GM21786 (cell line): ENCODE results near the gene SH2D4B.

ENCODE experiments used
- ATAC-seq: cut with Tn5 transposase; IDR thresholded peaks from one replicate; pipeline ENCODE4 v1.9.1; 2021; ENCODE audit not compliant: unreplicated experiment

The SH2D4B gene

DNA sequence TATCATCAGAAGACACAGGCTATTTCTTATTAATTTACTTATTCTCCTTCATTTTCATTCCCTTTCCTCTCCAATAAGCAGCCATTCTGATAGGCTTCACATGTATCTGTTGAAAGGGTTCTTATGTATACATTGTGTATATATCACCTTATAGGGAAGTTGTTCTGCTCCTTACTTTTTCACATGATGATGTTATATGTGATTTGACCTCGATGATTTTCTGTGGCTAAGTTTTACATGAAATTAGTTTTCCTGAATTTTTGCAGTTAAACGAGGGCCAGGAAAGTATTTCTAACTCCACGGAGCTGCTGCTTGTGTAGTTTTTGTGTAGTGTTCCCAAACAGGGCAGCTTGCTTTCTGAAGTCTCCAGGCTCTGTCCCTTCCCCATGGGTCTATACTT is 84.5 kb downstream of the SH2D4B start:
- ATAC-seq: no peak

DNA sequence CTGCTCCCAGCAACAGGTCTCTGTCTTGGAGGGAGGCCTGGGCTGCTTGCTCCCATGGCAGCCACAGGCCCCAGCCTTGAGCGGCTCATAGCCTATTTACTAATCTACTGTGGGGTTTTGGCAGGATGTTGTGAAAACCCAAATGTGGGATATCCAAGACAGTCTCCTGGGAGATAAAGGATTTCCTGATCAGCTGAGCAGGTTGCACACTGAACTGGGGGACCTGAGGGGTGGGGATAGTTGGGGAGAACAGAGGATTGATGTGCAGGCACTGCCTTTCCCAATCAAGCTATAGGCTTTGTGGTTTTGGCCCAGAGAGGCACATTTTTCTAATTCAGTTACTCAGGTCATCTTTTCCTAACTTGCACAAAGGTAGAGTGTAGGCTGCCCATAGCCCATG is 92.6 kb downstream of the SH2D4B start:
- no peak for ATAC-seq

DNA sequence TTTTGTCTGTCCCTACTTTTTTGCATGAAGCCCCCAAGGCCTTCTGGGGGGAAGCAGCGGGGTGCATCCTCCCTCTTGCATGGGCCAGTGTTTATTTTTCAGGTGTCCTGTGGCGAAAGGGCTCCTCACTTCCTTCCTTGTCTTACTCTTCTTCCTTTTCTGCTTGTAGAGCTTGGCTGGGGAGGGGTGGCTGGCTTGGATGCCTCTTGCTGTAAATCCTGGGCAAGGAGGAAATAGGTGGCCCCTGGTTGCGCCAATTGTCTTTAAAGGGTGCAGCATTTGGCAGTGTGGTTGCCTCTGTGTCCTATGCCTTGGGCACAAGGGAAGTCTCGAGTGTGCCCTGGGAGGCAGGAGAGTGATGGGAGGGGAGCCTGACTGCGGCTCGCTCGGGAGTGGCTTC is 95.0 kb downstream of the SH2D4B start:
- no peak for ATAC-seq

DNA sequence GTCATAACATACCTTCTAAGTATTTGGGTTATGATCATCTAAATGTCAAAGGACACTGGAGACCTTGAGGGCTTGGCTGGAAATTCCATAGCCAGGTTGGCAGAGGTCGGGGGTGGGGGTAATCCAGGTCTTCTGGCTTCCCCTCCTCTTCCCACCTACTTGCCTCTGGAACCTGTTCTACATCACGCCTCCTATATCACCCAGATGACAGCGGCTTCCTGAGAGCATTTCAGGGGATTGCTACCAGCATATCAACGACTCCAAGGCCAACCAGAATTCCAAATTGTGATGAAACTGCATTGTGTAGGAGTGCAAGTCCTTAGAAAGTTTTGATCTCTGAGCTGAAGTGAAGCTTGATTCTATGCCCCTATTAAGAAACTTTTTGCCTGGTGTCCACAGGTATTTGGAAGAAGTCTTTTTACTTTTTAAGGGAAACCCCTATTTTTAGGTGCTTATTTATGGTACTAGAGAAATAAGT is 95.7 kb downstream of the SH2D4B start:
- ATAC-seq: no peak

DNA sequence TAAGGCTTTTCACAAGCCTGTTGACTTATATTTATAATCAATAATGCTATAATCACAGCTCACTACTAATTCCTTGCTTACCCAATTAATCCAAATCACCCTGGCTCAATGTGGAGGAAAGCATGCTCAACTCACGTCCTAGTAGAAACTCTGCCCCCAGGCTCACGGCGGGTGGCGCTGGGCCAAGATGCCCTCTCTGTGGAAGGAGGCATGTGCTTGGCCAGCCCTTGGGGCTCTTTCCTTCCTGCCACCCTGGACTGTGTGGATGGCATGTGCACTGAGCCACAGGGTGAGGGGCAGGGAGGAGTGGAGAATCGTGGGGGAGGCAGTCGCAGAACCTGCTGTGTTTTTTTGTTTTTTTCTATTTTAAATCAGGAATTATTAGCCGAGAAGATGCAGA is 96.2 kb downstream of the SH2D4B start:
- ATAC-seq: no peak

DNA sequence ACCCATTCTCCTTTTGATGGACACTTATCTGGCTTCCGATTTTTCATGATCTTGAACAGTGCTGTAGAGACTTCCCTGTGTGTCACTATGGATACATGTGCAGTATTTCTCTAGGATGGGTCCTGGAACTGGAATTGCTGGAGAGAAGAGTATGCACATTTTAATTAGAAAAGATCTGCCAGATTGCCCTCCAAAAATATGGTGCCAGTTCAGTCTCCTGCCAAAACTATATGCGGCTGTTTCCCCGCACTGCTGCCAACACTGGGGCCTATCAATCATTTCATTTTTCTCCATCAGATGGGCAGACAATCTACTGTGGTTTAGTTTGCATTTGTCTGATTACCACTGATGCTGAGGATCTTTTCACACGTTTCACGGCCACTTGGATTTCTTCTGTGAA is 105.0 kb downstream of the SH2D4B start:
- ATAC-seq: no peak

DNA sequence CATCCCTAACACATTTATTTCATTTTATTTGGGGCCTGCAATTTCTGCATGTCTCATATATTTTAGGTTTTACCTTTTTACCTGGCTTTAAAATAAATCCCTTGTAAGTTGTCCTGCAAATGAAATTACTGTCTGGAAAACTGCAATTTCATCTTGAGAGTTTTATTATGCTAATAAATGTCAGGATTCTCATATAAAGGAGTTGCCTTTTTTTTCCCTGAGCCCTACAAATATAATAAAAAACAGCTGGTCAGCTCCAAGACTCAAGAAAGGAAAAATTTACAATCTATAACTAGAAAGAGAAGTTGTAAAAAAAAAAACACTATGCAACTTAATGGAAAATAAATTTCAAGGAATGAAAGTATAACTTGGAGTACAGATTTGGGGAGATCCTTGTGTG is 108.7 kb downstream of the SH2D4B start:
- no peak for ATAC-seq

DNA sequence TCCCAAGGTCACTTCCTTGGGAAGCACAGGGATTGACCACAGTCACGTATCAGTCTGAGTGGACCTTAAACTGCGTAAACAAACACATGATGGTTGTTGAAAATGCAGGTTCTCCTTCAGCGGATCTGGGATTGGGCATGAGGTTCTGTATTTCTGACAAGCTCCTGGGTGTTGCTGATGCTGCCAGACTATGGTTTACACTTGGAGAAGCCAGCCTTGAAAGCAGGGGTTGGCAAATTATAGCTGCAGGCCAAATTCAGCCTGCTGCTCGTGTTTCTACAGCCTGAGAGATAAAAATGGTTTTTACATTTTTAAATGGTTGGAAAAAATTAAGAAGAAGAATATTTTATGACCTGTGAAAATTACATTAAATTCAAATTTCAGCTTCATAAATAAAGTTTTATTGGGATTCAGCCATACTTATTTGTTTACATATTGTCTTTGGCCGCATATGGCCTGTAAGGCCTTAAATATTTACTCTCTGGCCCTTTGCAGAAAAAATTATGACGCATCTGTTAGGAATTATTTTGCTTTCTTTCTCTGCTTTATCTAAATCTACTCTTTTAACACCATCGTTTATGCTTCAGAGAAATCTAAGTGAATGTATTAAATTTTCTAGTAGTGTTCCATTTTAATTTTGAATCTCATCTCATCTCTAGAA is 109.6 kb downstream of the SH2D4B start:
- no peak for ATAC-seq

DNA sequence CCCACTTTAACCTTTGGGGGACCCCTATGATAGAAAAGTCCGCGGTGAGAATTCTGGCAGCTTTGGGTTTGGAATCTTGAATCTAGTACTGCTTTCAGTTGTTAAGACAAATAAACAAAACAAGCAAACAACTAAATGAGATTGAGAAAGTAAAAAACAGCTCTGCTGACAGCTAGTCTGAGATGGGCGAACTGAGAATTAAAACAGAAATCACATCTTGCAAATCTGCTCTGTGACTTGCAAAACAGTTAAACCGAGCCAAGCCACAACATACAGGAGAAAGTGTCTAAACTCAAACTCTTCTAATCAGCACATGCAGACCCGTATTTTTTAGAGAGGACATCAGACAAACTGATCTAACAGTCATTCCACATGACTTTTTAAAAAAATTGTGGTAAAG is 110.4 kb downstream of the SH2D4B start:
- no peak for ATAC-seq

DNA sequence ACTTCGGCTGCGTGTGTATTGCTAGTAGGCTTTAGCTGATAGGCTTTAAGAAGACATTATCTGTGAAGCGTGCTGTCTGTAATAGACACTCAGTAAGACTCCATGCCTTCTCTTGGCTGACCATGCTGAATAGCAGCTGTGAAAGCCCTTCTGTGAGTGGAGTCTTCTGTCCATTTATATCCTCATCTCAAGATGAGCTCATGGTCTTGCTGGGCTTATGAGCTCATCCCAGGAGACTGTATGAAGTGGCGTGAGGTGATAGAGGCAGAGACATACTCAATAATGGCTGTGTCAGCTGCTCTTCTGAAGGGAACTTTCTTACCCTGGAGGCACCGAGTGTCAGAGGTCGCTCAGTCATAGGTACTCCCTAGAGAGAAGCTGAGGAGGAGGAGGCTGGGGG is 111.5 kb downstream of the SH2D4B start:
- ATAC-seq: no peak

DNA sequence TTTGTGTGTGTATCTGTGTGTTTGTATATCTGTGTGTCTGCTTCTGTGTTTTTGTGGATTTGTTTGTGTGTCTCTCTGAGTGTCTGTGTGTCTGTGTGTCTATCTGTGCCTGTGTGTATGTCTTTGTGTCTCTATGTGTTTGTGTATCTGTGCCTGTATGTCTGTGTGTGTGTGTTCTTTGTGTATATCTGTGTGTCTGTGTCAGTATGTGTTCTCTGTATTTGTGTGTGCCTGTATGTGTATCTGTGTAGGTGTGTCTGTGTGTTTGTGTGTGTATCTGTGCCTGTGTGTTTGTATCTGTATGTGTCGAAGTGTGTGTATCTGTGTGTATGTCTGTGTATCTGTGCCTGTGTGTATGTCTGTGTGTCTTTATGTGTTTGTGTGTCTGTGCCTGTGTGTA is 118.2 kb downstream of the SH2D4B start:
- ATAC-seq: no peak

DNA sequence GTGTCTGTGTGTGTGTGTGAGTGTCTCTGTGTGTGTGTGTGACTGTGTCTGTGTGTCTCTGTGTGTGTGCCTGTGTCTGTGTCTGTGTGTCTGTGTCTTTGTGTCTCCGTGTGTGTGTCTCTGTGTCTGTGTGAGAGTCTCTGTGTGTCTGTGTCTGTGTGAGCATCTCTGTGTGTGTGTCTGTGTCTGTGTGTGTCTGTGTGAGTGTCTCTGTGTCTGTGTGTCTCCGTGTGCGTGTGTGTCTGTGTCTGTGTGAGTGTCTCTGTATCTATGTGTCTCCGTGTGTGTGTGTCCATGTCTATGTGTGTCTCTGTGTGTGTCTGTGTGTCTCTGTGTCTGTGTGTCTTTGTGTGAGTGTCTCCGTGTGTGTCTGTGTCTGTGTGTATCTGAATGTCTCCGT is 120.4 kb downstream of the SH2D4B start:
- no peak for ATAC-seq

DNA sequence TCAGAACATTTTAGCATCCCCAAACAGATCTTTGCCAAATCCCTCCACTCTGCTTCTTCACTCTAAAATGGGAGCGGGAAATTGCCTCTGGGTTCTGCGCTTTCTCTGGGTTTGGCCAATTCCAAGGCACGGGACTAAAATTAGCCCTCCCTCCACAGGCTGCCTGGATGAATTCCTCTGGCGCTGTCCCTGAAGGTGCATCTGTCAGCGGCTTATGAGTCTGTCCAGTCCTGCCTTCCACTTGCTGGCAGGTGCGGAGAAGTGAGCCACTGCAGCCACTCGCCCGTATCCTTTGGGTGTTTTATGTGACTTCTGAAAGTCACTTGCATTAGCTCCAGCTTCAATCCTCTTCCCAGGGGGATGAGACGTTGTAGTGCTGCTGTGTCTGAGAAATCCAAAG is 121.6 kb downstream of the SH2D4B start:
- no peak for ATAC-seq

DNA sequence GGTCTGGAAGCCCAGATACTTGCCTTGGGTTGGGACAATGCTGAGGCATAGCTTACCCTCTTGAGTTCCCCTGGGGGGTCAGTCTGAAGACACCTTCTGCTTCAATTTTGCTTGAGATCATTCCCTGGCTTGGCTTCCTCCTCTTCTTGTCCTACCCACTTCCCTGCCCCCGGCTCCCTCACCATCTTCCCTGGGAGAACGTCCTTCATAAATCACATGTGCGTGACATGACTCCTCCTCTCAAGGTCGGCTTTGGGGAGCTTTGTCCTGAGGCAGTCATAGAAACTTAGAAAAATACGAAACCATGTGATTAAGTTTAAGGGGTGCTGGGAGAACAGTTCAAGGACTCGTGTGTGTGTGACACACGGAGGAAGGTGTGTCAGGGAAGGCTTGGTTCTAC is 122.6 kb downstream of the SH2D4B start:
- ATAC-seq: no peak

DNA sequence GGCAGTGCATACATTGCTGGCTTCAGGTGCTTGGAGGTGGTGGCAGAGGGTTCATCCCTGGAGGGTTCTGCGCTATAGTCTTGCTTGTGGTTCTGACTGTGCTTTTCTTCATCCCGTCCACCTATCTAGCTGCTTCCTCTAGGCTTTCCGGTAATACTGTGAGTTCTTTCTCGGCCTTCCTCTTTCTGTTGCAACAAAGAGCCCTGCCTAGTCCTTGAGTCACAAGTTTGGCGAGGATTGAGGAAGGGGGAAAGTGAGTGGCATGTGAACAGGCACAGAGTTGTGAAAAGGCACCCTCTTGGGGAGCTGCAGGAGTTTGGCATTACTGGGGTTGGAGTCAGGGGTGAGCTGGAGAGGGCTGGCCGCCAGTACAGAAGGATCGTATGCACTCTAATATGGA is 123.0 kb downstream of the SH2D4B start:
- ATAC-seq: no peak

DNA sequence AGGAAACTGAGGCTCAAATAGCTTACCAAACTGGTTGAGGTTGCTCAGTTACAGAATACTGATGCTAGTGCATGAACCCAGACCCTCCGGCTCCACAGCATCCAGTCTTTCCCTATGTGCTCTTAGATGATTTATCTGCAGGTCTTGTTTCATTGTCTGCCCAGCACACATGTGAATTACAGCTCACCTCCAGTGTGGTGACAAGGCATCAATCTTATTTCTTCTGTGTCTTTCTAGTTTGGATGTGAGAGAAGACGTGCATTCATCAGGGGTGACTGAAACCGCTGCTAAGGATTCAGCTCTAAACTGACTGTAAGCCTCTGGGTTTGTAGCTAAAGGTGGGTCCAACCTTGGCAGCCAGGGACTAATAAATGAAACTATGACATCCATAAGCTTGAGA is 123.8 kb downstream of the SH2D4B start:
- ATAC-seq: no peak

DNA sequence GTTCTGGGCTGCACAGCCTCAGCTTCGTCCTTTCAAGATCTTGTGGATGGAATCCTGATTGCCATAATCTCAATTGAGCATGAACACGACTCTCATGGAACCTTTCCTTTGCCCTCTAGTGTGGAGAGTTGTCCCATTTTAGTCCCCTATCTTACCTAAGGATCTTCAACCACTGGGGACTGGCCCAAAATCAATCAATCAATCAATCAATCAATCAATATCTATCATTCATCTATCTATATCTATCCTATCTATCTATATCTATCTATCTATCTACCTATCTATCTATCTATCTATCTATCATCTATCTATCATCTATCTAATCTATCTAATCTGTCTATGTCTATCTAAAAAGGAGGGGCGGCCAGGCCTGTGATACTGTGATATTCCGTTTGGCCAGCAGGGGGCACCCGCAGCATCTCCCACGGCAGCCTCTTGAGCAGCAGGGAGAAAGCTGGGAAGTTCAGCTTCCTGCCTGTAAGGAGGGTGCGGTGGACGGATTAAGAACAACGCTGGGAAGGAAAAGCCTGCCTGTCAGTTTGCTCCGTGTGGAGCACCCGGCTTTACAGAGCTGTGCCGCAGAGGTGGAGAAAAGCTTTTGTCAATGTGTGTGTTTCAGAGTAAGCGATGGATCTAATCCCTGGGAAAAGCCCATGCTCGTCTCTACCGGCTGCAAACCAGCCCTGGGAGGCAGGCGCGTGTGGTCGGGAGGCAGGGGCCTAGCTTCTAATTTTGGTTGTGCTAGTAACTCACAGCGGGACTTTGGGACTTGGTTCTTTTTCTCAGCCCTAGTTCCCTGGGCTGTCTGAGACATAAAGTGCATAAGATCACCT is 124.9 kb downstream of the SH2D4B start:
- peak; percentile 80 for ATAC-seq

DNA sequence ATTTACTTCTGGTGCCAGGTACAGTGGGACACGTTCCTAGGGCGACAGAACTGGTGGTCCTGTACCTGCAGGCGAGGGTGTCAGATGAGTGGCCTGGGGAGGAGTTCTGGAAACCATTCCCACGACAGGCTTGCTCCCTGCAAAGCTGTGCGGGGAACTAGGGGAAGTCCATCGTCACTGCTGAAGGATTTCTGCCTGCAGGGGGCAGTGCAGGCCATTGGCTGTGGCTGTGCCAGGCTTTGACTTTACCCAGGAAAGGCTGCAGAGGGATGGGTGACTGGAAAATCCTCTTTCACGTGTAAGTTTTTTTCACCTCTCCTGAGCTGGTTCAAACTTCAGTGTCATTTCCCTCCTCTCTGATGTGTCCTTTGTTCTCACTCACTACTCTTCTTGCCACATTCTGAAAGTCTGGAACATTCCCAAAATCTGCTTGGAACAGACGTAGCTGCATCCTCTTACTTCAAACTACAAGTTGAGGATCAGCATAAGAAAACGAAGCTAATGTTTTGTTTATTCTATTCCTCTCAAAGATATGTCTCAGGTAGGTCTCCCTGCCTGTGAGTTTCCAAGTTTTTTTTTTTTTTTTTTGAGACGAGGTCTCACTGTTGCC is 126.5 kb downstream of the SH2D4B start:
- peak; percentile 70 for ATAC-seq

DNA sequence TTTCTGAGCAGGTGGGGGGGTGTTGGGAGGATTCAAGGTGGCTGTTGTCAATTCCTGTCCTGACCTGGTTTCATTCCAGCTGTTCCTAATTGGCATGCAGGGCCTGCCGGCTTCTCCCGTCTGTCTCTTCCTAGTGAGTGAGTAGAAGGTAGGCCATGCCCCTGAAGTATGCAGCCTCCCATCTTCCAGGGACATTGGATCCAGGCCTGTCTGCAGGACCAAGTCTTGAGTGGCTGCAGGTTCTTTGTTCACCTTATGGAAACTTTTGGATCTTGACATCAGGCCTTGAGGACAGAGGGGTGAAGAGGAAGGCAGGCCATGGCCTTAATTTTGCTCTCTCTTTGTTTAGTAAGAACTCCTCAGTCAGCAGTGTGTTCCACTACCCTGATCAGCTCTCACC is 131.8 kb downstream of the SH2D4B start:
- no peak for ATAC-seq

DNA sequence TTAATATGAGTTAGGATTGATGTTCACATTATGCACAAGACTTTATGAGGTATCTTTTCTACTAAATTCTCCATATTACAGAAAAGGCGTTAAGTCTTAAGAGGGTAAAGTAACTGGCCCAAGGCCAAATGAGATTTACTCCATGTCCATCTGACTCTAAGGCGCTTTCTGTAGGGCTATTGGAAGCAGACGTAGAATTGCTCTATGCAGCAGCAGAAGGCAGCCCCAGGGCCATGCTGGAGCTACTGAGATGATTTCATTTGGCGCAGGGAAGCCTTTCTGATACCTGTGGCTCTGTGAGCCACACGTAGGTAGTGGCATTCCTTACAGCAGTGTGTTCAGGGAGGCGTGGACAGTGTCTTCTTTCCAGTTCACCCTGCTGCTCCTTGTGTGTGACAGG is 133.1 kb downstream of the SH2D4B start:
- ATAC-seq: no peak

DNA sequence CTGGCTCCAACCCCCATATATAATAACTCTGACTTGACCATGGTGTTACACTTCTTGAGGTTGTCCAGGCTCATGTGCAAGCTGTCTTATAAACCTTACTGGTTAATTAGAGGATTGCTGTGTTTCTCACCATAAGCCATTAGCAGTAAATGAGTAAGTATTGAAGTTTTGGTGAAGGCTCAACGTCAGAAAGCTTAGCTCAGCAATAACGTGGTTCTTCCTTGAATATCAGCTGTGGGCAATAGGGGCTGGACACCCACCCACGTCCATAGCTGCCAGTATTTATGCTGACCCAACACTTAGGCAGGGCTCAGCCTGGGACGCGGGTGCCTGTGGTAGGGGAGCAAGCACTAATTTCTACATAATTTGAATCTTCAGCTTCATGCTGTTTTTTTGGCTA is 134.1 kb downstream of the SH2D4B start:
- ATAC-seq: no peak

DNA sequence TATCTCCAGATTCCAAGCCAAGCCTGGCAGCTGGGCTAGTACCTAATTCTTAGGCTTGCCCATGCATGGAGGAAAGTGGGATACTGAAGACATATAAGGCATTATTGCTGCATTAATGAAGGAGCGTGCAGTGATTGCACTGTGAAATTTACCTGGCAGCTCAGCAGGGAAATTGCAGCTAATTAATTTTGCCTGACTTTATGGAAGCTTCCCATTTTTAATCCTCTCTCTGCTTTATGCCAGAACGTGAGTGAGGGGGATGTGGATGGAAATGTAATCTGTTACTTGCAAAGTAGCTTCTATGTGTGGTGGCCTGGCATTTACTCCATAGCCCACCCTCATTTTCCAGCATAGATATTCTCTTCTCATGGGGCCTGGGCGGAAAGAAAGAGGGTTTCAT is 134.9 kb downstream of the SH2D4B start:
- no peak for ATAC-seq
